ENCODE measurements around the gene MLXIP. TPM values are rescaled to one million over a fixed set of nuclear protein-coding genes. Genes with fewer than 3 reads are reported as not detected.

Gene MLXIP
- total RNA-seq, 1 donor from 2014 or later: 48.7 TPM

DNA sequence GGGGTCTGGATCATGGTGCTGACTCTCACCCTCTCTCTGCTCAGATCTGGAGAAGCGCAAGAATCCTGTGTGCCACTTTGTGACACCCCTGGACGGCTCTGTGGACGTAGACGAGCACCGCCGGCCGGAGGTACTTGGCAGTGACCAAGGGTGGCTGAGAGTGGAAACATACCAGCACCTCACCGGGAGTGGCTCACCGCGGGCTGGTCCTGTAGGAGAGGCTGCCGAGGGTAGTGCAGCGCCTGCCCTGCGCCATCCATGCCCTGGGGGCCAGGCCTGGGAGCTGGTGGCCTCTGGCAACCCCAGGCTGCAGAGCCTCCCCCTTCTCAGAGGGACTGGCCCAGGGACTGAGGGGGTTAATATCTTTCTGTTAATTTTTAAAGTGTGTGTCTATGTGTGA lies 49.3 kb downstream of the MLXIP start:
- H3K36me3 Mint-ChIP-seq (ENCODE audit: insufficient read depth): peaks cover 4% of the 10 kb centered on the region
- no peak for DNase-seq (ENCODE audit: low spot score, unreplicated experiment)
- no peaks in the 10 kb centered on the region for H3K27me3 Mint-ChIP-seq
- TF ChIP-seq, protein P1, sequence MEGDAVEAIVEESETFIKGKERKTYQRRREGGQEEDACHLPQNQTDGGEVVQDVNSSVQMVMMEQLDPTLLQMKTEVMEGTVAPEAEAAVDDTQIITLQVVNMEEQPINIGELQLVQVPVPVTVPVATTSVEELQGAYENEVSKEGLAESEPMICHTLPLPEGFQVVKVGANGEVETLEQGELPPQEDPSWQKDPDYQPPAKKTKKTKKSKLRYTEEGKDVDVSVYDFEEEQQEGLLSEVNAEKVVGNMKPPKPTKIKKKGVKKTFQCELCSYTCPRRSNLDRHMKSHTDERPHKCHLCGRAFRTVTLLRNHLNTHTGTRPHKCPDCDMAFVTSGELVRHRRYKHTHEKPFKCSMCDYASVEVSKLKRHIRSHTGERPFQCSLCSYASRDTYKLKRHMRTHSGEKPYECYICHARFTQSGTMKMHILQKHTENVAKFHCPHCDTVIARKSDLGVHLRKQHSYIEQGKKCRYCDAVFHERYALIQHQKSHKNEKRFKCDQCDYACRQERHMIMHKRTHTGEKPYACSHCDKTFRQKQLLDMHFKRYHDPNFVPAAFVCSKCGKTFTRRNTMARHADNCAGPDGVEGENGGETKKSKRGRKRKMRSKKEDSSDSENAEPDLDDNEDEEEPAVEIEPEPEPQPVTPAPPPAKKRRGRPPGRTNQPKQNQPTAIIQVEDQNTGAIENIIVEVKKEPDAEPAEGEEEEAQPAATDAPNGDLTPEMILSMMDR (IDR thresholded peaks at IDR 0.05; ENCODE audit: unreplicated experiment): no peak
- H3K4me3 Mint-ChIP-seq (ENCODE audit: low read depth): no peak overlapping the region
- no peaks in the 10 kb centered on the region for H3K9me3 Mint-ChIP-seq (ENCODE audit: low read depth)
- no peak overlapping the region for H3K27ac Mint-ChIP-seq
- H3K4me1 Mint-ChIP-seq (ENCODE audit: low read depth): peaks cover 2% of the 10 kb centered on the region

DNA sequence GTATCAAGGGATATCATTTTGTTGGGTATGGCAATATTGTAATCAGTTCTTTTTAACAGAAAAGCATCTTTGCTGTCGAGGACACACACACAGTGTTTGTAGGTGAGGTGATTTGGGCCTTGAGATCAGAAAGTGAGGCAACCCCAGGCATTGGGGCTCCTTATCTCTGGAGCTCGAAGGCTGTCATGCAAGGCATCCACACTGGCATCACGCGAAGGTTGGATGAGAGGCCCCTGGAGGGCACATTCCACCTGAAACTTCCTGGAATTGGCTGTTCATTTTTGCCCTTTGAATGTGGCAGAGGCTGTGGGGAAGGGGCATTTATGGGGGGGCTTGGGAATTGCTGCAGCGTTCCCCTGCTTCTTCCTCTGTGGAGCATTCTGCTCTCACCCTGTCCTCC lies 49.9 kb downstream of the MLXIP start:
- no peak overlapping the region for H3K4me3 Mint-ChIP-seq (ENCODE audit: low read depth)
- no peak for DNase-seq (ENCODE audit: low spot score, unreplicated experiment)
- H3K9me3 Mint-ChIP-seq (ENCODE audit: low read depth): no peaks in the 10 kb centered on the region
- peaks cover 4% of the 10 kb centered on the region for H3K36me3 Mint-ChIP-seq (ENCODE audit: insufficient read depth)
- H3K27me3 Mint-ChIP-seq: no peaks in the 10 kb centered on the region
- no peaks in the 10 kb centered on the region for H3K4me1 Mint-ChIP-seq (ENCODE audit: low read depth)
- TF ChIP-seq, protein P1 (IDR thresholded peaks at IDR 0.05; ENCODE audit: unreplicated experiment): no peak
- H3K27ac Mint-ChIP-seq: no peak overlapping the region

DNA sequence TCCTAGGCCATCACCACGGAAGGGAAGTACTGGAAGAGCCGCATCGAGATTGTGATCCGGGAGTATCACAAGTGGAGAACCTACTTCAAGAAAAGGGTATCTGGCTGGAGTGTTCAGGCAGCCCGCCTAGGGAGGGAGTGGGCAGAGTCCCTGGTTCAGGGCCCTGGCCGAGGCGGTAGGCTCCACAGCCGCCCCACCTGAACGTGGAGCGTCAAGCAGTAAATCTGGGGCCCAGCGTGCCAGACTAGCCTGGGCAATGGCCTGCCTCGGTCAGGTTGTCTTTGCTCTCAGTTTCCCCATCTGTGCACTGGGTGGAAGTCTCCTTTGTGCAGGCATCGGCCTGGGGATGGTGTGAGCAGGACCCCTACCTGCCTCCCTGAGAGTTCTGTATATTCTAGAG lies 50.6 kb downstream of the MLXIP start:
- Mint-ChIP-seq H3K27ac (no peak overlapping the region), H3K4me3 (ENCODE audit: low read depth) (no peak overlapping the region), H3K4me1 (ENCODE audit: low read depth) (no peaks in the 10 kb centered on the region), H3K9me3 (ENCODE audit: low read depth) (no peaks in the 10 kb centered on the region), H3K36me3 (ENCODE audit: insufficient read depth) (peaks cover 6% of the 10 kb centered on the region), H3K27me3 (no peaks in the 10 kb centered on the region)
- TF ChIP-seq, protein P1 (IDR thresholded peaks at IDR 0.05; ENCODE audit: unreplicated experiment): no peak
- no peak for DNase-seq (ENCODE audit: low spot score, unreplicated experiment)

DNA sequence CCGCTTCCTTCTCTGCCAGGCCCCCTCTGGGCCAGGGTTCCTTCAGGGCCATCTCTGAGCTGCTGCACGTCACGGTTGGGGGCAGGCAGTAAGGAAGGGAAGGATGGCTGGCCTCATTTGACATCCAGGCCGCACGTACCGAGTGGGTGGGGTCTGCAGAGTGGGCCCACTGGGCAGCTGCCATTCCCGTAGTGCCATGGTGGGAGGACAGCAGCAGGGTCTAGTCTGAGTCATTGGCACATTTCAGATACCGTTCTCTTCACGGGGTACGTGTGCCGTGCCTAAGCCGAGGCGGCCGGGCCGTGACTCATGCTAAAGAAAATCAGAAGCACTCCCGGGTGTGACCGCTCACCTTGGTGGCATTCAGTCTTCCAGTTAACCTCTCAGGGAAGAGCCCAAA lies 51.6 kb downstream of the MLXIP start:
- DNase-seq (ENCODE audit: low spot score, unreplicated experiment): no peak
- no peak overlapping the region for H3K4me3 Mint-ChIP-seq (ENCODE audit: low read depth)

DNA sequence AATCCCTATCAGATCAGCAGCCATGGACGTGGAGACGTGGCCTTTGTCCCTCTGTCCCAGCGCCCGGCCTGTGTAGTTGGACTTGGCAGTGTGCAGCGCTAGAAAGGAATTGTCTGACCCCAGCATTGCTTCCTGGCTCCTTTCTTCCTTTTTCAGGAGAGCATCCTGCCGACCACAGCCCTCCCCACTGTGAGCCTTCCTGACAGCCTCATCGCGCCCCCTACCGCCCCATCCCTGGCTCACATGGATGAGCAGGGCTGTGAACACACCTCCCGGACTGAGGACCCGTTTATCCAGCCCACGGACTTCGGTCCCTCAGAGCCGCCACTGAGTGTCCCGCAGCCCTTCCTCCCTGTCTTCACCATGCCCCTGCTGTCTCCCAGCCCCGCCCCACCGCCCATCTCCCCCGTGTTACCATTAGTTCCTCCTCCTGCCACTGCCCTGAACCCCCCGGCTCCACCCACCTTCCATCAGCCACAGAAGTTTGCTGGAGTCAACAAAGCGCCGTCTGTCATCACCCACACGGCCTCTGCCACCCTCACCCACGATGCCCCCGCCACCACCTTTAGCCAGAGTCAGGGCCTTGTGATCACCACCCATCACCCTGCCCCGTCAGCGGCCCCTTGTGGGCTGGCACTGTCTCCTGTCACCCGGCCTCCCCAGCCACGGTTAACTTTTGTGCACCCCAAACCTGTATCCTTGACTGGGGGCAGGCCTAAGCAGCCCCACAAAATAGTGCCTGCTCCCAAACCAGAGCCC lies 54.8 kb downstream of the MLXIP start:
- no peak overlapping the region for H3K27ac Mint-ChIP-seq
- no peak for DNase-seq (ENCODE audit: low spot score, unreplicated experiment)
- no peaks in the 10 kb centered on the region for H3K4me1 Mint-ChIP-seq (ENCODE audit: low read depth)
- H3K27me3 Mint-ChIP-seq: no peaks in the 10 kb centered on the region
- H3K36me3 Mint-ChIP-seq (ENCODE audit: insufficient read depth): peaks cover 6% of the 10 kb centered on the region
- no peak overlapping the region for H3K4me3 Mint-ChIP-seq (ENCODE audit: low read depth)
- no peaks in the 10 kb centered on the region for H3K9me3 Mint-ChIP-seq (ENCODE audit: low read depth)
- TF ChIP-seq, protein P1 (IDR thresholded peaks at IDR 0.05; ENCODE audit: unreplicated experiment): no peak

More for the DNA sequence above, 51.6 kb downstream of the MLXIP start:
- H3K4me1 Mint-ChIP-seq (ENCODE audit: low read depth): no peaks in the 10 kb centered on the region
- TF ChIP-seq, protein P1 (IDR thresholded peaks at IDR 0.05; ENCODE audit: unreplicated experiment): no peak
- no peaks in the 10 kb centered on the region for H3K9me3 Mint-ChIP-seq (ENCODE audit: low read depth)
- peaks cover 8% of the 10 kb centered on the region for H3K36me3 Mint-ChIP-seq (ENCODE audit: insufficient read depth)
- no peaks in the 10 kb centered on the region for H3K27me3 Mint-ChIP-seq
- no peak overlapping the region for H3K27ac Mint-ChIP-seq
